A673 (cell line): Measurements from ENCODE around the gene ST8SIA5.

Experiments
- CTCF ChIP-seq: fragments of 300-800, 200-600 bp; sonication (generic); conservative IDR thresholded peaks from 2 replicates; pipeline ENCODE4 v1.5.1; 2017; ENCODE audit warnings: low read depth, mild to moderate bottlenecking, antibody characterized with exemption, low read length, moderate library complexity, mixed read lengths
- EZH2 ChIP-seq: fragments of 200-600 bp; sonication (generic); IDR thresholded peaks from 2 replicates; pipeline ENCODE4 v1.6.1; 2017; ENCODE audit warnings: borderline replicate concordance, low read depth, mild to moderate bottlenecking, mixed read lengths, antibody characterized with exemption, low read length; ENCODE audit not compliant: poor library complexity, severe bottlenecking

DNA sequence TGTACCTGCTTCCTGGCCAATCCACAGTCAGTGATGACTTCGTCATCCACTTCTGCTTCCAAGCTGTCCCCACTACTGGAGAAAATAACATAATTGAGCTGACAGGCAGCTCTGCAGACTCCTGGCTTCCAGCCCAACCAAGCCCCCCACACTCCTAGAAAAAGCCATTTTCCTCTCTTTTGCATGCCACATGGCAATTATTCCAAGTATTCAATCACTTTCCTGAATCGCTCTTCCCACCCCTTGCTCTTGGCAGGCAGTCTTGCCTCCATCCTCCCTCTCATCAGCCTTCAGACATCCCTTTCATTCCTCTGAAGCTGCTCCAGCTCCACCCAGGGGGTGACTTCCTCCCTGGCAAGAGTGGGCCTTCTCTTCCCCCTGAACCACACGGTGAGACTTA, 14.3 kb upstream of the ST8SIA5 start:
- TF ChIP-seq CTCF (no peak), EZH2 (no peak)
